Head of caudate nucleus (tissue), 42 donors: ENCODE data around the gene SLC27A1.
"Not testable (repeated sequence)": the region's sequence is repeated elsewhere in the genome, so short reads cannot be mapped to it uniquely, and the experiment has no call there.

Experiments used
- DNase-seq, 42 donors: peaks; one replicate each; pipeline versions ENCODE4 v3.0.0 to v3.0.0-alpha.2; 2020 to 2021; ENCODE audit warnings: mixed read lengths in 7 of 42
- intact Hi-C: fragments of 100-400 bp; cut with DNase I; formaldehyde crosslinking; loops from one replicate; pipeline ENCODE4 v1.15.0; 2022

SLC27A1 gene

GRCh38 chr19:17500447-17501198 is 30.3 kb downstream of the SLC27A1 start:
- no peak for DNase-seq

GRCh38 chr19:17503240-17503639 is 32.9 kb downstream of the SLC27A1 start:
- intact Hi-C loops, result no loop called here

More at GRCh38 chr19:17500447-17501198, 30.3 kb downstream of the SLC27A1 start:
- intact Hi-C loops, result no loop called here

GRCh38 chr19:17504030-17504429 is 33.7 kb downstream of the SLC27A1 start:
- no peak for DNase-seq
- intact Hi-C loops, result no loop called here

More at GRCh38 chr19:17503240-17503639, 32.9 kb downstream of the SLC27A1 start:
- DNase-seq, result no peak

- intact Hi-C loops, result no loop called here
- no peak for DNase-seq
Observed at GRCh38 chr19:17504456-17504855, 34.1 kb downstream of the SLC27A1 start.

GRCh38 chr19:17505223-17505622 is 34.9 kb downstream of the SLC27A1 start:
- intact Hi-C loops, result no loop called here
- no peak for DNase-seq

GRCh38 chr19:17506745-17507144 is 36.4 kb downstream of the SLC27A1 start:
- no peak for DNase-seq
- intact Hi-C loops, result no loop called here

DNA sequence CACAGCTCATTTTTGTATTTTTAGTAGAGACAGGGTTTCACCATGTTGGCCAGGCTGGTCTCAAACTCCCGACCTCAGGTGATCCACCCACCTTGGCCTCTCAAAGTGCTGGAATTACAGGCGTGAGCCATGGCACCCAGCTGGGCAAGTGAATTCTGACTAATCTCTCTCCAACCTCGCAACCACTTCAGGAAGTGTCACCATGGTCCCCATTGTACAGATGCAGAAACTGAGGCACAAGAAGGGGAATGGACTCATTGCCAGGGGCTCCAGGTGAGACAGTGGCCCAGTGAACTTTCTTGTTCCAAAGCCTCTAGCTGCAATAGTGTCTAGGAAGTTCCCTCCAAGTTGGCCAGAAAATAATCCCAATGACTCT is 38.2 kb downstream of the SLC27A1 start:
- intact Hi-C loops, DNase-seq: not testable (repeated sequence)

DNA sequence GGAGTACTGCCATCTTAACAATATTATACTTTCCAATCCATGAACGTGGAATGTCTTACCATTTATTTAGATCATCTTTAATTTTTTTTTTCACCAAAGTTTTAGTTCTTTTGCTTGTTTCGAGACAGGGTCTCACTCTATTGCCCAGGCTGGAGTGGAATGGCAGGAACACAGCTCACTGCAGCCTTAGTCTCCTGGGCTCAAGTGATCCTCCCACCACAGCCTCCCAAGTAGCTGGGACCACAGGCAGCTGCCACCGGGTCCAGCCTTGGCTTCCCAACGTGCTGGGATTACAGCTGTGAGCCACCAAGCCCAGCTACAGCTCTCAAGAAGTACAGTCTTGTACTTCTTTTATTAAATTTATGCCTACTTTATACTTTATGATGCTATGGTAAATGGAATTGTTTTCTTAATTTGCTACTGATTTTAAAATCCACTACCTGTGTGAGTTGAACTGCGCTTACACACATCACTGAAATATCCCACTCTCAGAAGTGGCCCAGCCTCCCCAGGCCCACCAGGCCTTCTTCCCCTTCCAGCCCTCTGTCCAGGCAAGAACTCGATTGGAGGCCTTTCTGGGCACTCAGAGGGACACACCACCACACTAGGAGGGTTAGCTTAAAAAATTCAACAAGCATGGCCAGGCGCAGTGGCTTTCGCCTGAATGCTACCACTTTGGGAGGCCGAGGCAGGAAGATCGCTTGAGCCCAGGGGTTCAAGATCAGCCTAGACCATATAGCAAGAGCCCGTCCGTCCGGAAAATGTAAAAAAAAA is 40.1 kb downstream of the SLC27A1 start:
- no peak for DNase-seq
- intact Hi-C loops, result loop anchor here (5.0 kb wide), 1 partner anchor 38 kb away; the partner anchor contains the start of gene SLC27A1

- intact Hi-C loops, result loop anchor here (5.0 kb wide), 1 partner anchor 40 kb away; the partner anchor contains the start of gene SLC27A1
- peak; percentile 79 to 96 (median 90) for DNase-seq
Observed at GRCh38 chr19:17511724-17512573, 41.6 kb downstream of the SLC27A1 start.

DNA sequence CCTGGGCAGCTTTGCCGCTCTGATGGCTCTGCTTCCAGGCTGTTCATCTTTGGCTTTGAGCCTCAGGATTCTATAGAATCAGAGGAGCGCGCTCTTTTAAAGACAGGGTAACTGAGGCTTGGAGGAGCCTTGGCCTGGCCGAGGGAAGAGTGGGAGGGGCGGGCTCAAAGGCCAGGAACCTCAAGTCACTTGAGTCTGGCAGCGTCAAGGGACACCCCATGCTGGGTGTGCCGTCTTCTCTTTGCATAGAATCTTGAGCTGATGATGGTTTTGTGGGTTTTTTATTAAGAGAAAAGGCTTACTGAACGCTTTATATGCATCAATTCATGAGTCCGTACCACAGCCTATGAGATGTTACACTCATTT is 42.2 kb downstream of the SLC27A1 start:
- no peak for DNase-seq
- intact Hi-C loops, result loop anchor here (5.0 kb wide), 1 partner anchor 40 kb away; the partner anchor contains the start of gene SLC27A1

DNA sequence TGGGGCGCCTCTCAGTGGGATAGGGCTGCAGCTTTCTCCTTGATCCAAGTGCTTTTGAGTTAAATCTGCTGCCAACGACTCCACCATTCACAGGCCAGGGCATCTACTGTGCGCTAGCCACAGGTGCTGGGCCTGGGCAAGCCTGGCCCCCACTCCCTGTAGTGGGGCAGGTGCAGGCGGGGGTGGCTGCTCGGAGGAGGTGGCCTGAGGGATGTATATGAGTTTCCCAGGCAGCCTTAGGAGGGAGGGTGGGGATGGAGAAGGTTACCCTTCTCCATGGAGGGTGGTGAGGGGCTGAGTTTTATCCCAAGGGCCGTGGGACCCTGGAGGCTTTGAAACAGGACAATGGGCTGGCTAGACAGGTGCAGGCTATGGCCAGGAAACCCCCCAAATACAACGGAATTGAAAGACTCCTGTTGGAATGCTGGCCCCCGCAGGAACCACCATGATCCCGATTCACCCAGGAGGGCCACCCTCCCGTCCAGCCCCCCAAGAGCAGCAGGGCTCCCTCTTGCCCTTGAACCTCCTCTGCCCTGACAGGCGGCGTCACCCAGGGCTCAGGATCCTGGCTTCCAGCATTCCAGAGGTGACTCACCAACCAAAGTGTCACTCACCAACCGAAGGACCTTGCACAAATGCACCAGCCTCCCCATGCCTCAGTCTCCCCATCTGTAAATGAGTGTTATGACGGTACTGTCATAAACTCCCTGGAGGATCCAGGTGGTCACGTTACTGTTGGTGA is 45.3 kb downstream of the SLC27A1 start:
- intact Hi-C loops, result no loop called here
- DNase-seq, result no peak

DNA sequence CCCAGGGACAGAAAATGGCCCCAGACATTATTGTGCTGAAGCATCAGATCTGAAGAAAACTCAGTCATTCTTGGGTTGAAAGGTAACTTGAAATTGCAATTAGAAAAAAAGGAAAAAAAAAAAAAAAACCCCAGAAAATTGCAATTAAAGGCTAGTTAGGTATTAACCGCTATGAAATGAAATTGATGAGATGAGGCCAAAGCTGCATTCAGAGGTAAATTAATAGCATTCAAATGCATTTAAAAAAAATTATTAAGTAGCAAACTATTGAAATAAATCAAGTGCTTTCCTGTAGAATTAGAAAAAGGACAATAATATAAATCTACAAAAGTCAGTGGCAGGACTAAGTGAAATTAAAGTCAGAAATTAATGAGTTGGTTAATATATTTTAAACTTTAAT is 47.6 kb downstream of the SLC27A1 start:
- intact Hi-C loops, result no loop called here
- no peak for DNase-seq

GRCh38 chr19:17518654-17519053 is 48.3 kb downstream of the SLC27A1 start:
- DNase-seq, intact Hi-C loops: not testable (repeated sequence)

GRCh38 chr19:17519967-17520366 is 49.6 kb downstream of the SLC27A1 start:
- intact Hi-C loops, result no loop called here
- no peak for DNase-seq

GRCh38 chr19:17520865-17521264 is 50.5 kb downstream of the SLC27A1 start:
- peak in 1 of 42 donors; percentile 18 for DNase-seq

GRCh38 chr19:17522988-17523872 is 52.9 kb downstream of the SLC27A1 start:
- intact Hi-C loops, result no loop called here
- peak in 38 of 42 donors; percentile 16 to 78 (median 51) for DNase-seq

More at GRCh38 chr19:17520865-17521264, 50.5 kb downstream of the SLC27A1 start:
- intact Hi-C loops, result no loop called here

DNA sequence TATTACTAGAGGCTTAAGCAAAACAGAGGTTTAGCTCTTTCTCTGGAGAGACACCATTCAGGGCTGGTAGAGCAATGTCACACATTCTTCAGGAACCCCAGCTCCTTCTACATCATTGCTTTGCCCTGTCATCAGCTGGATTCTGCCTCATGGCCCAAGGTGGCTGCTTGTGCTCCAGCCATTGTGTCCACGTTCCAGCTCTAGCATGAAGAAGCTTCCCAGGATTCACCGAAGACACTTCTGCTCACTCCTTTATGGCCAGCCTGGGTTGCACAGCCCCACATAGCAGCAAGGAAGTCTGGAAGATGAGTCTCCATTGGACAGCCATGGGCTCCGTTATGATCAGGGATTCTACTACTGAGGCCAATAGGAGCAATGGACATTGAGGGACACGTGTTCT is 54.3 kb downstream of the SLC27A1 start:
- intact Hi-C loops, result no loop called here
- DNase-seq, result no peak

DNA sequence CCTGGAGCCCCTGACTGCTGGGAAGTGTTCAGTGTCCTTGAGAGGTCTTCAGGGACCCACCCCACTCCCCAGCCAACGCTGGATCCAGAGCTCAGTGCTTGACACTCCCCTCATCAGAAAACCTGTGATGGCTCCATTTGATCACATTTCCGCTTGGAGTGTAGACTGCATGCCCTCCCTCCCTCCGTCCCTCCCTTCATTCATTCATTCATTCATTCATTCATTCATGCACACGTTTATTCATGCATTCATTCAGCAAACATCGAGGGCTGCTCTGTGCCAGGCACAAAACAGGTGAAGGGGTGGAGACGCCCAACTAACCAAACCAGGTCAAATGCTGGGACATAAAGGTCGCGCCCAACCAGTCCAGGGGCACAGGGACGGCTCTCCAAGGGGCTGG is 54.8 kb downstream of the SLC27A1 start:
- intact Hi-C loops, result no loop called here
- DNase-seq, result no peak
